ENCODE data around the gene CPE. TPM values are rescaled to one million over a fixed set of nuclear protein-coding genes. Genes with fewer than 3 reads are reported as not detected.

Gene CPE
- total RNA-seq, 1 experiment from 2014 or later = 21.4 TPM

Other genes starting within 250 kb of the CPE start
- 12.0 and 13.2 TPM in 2 replicates for gene KLHL2, start 171.4 kb upstream of the CPE start, total RNA-seq (2014; rRNA removed; shearing (Covaris generic))
- gene MSMO1, start 51.3 kb upstream of the CPE start, total RNA-seq (2014; rRNA removed; shearing (Covaris generic)) = 138 and 149 TPM in 2 replicates